ENCODE results near the gene FDXR.
"Not testable (repeated sequence)": the region's sequence is repeated elsewhere in the genome, so short reads cannot be mapped to it uniquely, and the experiment has no call there.

The FDXR gene, protein sequence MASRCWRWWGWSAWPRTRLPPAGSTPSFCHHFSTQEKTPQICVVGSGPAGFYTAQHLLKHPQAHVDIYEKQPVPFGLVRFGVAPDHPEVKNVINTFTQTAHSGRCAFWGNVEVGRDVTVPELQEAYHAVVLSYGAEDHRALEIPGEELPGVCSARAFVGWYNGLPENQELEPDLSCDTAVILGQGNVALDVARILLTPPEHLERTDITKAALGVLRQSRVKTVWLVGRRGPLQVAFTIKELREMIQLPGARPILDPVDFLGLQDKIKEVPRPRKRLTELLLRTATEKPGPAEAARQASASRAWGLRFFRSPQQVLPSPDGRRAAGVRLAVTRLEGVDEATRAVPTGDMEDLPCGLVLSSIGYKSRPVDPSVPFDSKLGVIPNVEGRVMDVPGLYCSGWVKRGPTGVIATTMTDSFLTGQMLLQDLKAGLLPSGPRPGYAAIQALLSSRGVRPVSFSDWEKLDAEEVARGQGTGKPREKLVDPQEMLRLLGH

DNA sequence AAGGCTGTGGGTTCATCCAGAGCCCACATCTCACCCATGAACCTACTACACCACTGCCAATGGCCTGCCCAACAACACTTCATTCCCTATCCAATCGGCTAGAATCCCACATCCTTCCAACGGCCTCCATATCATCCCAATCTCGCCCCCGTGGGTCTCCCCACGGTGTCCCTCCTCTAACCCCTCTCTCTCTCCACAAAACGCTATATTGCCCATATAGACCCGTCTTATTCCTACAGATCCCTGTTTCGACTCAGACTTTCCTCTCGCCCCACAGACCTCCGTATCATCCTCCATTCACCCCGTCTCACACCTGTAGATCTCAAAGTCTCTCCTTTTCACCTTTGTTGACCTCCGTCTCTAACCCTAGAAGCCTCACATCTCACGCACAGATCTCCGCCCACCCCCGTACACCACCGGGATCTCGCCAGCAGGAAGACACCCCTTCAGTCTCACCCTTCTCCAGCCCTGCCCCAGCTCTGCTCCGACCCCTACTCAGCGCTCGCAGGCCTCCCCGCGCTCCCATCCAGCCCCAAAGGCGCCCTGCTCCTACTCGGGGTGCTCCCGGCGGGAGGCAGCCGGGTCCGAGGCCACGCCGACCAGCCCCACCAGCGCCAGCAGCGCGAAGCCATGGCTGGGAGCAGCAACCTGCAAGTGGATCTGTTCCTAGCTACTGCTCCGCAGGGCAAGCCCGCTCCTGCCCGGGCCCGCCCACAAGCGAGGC lies at the start of gene FDXR:
Gene FDXR, minus strand, starts transcription at position 682 of the 724 bp plus-strand sequence. Its CDS starts 50 bp downstream, at position 632.
- DNase-seq (ENCODE audit: low spot score) = no peak

DNA sequence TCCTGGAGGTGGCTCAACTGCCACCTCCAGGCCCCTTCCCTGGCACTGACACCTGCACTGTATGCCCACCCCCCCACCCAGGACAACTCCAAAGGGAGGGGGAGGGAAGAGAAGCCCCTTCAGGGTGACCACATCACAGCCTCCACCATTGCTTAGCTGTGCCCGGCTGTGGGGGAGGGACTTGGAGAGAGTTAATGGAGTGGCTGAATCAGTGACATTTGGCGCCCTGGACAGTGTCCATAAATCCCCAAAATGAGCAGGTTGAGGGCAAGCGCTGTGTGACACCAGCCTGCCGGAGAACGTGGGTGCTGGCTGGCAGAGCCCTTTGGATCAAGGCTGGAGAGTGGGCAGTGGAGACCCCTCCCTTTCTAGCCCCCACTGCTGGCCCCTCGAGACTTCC lies 49.4 kb upstream of the FDXR start:
- DNase-seq (ENCODE audit: low spot score) = no peak

DNA sequence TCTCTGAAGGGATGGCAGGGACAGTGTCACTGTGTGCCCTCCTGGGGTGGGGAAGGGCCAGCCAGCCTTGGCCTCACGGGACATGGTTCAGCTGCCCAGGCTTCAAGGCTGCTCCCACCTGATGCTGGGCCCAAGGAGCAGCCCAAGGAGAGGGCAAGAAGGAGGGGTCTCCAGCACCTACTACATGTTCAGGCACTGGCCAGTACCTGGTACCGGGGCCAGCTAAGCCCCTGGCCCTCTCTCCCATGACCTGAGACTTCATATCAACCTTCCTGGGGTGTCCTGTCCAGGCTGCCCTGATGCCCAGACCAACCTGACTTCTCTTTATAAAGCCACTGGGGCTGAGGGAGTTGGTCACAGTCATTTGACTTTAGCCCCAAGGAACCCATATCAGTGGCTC lies 49.0 kb upstream of the FDXR start:
- DNase-seq (ENCODE audit: low spot score) = no peak

DNA sequence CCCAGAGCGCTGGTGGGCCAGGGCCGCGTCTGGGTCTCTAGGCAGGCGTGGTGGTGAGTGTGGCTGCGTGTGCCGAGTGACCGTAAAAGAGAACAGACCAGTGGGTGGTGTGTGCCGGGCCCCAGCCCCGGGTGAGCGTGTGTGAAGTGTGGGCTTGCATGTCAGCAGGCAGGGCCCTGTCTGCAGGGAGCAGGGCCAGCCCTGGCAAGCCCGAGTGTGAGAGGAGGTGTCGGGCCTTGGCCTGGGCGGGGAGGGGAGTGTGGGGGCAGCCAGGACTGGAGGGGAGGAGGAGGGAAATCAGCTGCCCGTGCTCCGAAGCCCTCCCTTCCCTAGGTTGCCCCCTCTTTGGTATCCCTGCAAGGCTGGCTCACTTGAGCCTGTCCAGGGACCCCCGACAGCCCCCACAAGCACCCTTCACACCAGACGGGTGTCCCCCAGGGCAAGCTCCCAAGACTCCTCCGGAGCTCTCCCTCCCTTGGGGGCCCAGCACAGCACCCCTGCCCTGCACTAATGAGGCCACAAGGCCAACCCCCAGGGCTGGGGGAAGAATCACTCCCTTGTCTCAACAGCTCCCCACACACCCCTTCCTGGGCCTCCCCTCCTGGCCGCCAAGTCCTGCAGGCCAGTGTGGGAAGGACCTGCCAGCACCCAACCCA lies 48.4 kb upstream of the FDXR start:
- no peak for DNase-seq (ENCODE audit: low spot score)

DNA sequence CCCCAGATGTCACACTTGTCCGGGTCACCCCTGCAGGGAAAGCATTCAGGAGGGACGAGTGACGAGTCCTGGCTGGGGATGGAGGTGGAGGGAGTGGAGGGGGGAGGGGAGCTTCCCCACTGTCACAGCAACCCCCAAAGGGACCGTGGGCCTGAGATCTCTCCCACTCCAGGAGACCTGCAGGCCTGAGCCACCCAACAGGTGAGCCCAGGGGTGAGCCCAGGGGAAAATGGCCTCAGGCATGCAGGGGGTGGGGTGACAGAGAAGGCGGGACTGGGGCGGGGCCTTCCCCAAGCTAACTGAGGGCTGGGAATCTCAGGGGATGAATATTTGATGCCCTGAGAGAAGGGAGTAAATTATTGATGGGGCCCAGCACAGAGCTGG lies 47.8 kb upstream of the FDXR start:
- peak; percentile 64 for DNase-seq (ENCODE audit: low spot score)

DNA sequence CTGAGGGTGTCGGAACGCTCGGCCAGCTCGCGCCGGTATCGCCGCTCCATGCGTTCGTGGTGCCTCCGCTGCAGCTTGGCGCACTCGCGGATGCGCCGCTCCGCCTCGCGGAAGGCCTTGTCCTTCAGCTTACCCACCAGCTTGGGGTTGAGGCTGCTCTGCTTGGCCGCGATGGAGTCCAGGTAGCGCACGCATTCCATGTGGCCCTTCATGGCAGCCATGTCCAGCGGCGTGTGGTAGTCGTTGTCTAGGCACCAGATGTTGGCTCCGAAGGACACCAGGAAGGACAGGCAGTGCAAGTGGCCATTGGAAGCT lies 47.5 kb upstream of the FDXR start:
- no peak for DNase-seq (ENCODE audit: low spot score)

DNA sequence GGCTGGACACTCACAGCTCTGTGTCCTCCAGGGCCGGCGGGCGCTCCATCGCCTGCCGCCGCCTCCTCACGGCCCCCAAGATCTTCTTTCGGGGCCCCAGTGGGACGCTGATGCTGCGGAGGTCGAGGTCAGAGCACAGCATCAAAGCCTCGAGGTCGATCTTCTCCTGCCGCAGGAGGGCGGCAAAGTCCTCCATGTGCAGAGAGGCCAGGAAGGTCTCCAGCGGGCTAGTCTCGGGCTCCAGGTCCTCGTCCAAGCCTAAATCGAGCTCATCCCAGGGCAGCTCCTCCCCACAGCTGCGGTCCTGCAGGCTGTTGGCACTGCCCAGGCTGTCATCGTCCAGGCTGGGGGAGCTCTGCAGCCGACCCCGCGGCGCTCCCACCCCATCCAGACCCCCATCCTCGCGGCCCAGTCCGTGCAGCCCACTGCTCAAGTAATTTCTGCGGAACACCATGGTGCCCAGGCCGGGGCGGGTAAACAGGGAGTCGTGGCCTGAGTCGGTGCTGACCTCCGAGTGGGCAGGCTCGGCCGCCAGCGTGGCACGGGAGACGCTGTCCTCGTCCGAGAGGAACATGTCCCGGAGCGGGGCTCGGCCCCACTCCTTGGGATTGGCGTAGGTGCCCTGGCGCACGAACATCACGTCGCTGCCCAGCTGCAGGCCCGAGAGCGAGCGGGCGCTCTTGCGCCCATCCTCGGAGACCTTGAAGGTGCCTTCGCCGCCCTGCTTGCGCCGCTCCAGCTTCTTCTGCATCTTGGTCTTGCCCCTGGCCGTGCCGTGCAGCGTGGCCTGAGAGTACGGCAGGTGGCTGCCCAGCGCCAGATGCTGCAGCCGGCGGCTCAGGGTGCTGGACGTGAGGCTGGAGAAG lies 46.9 kb upstream of the FDXR start:
- peak; percentile 97 for DNase-seq (ENCODE audit: low spot score)

DNA sequence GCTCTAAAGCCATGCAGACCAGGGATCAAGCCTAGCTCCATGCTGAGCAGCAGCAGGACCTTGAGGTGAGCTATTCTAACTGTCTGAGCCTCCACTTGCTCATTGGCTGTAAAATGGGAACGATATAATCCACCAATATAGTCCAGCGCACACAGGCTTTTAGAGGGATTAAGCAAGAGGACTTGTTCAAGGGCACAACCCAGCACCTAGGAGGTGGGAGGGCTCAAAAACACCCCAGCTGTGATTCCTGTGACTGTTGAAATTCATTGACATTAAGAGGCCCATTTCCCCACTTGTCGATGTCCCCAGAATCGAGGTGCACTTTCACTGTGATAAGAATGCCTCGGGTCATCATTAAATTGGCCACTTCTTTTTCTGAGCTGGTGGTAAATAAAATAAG lies 46.1 kb upstream of the FDXR start:
- DNase-seq (ENCODE audit: low spot score) = no peak

DNA sequence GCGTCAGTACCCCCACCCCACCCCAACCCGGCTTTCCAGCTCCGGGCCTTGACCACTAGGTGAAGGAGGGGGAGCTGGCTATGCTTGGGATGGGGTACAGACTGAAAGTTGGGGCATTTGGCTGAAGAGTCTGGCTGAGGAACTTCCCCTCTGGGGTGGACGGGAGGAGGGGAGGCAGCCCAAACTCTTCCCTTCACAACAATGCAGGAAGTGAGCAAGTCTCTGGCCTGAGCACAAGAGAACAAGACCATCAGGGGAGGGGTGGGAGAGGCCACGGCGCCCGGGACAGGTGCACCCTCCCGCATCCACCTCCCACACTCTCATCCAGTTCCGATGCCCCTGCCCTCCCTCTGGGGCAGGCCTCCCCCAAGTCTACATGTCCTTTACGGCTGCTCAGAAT lies 44.6 kb upstream of the FDXR start:
- DNase-seq (ENCODE audit: low spot score) = no peak

DNA sequence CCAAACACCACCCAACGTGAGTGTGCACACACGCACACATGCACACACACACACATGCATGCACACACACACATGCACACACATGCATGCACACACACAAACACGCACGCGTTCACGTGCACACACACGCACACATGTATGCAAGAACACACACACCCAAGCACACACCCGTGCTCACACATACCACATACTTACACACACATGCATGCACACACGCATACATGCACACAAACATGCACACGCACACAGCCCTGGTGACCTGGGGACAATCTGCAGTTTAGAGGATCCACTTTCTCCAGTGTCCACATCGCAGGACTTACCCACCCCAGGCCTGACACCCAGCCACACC lies 44.0 kb upstream of the FDXR start:
- DNase-seq (ENCODE audit: low spot score) = no peak

DNA sequence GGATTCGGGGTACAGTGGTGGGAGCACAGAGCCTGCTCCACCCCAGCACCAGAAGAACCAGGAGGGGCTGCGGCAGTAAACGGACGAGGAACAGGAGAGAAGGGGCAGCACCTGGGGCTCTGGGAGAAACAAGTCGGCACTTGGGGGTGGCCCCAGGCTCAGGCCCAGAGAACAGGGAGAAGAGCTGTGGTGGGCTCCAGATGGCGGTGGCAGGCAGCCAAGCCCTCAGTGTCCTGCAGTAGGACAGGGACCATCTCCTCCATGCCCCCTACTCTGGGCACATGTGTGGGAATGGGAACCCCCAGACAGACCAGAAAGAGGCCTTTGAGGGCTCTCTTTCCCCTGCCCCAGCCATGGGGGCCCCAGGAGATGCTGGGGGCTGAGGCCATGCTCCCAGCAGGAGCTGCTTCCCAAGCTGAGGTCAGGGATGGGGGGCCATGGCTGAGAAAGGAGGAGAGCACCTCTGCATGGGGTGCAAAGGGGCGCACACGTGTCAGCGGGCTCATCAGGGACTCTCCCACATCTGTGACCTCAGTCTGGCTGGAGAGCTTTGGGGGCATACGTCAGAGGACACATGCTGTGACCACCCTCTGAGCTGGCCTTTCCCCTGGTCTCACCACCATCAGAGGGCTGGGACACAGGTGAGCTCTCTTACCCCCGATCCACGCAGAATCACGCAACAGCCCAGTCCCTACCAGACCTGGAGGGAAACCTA lies 43.5 kb upstream of the FDXR start:
- no peak for DNase-seq (ENCODE audit: low spot score)

DNA sequence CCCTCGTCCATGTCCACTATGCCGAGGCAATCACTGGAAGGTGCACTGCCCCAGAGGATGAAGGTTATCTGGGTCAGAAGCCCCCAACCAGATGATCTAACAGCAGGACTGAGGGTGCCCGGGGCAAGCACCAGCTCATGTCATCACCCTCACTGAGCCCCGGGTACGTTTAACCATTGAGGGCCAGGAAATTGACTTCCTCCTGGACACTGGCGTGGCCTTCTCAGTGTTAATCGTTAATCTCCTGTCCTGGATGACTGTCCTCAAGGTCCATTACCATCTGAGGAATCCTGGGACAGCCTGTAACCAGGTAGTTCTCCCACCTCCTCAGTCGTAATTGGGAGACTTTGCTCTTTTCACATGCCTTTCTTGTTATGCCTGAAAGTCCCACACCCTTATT lies 38.6 kb upstream of the FDXR start:
- not testable (repeated sequence) for DNase-seq (ENCODE audit: low spot score)

DNA sequence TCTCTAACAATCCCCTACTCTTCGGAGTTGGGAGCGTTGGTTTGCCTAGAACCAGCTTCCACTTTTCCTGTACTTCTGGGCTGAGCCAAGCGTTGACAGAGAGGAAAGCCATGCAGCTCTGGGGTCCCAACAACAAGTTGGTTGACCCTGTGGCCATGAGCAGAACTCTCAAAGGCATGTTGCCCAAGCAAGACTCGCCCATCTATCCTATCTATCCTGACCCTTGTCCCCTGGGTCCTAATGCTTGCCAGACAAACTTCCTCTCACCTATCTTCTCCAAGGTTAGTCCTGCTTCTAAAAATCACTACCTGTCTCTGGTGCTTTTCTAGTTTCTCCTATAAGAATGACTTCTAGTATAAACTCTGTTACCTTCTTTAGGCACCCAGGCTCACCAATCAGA lies 36.3 kb upstream of the FDXR start:
- DNase-seq (ENCODE audit: low spot score) = not testable (repeated sequence)

DNA sequence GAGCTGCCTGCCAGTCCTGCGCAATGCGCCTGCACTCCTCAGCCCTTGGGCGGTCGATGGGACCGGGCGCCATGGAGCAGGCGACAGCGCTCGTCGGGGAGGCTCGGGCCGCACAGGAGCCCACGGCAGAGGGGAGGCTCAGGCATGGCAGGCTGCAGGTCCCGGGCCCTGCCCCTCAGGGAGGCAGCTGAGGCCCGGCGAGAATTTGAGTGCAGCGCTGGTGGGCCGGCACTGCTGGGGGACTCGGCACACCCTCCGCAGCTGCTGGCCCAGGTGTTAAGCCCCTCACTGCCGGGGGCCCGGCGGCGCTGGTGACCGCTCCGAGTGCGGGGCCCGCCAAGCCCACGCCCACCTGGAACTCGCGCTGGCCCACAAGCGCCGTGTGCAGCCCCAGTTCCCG lies 34.2 kb upstream of the FDXR start:
- no peak for DNase-seq (ENCODE audit: low spot score)

DNA sequence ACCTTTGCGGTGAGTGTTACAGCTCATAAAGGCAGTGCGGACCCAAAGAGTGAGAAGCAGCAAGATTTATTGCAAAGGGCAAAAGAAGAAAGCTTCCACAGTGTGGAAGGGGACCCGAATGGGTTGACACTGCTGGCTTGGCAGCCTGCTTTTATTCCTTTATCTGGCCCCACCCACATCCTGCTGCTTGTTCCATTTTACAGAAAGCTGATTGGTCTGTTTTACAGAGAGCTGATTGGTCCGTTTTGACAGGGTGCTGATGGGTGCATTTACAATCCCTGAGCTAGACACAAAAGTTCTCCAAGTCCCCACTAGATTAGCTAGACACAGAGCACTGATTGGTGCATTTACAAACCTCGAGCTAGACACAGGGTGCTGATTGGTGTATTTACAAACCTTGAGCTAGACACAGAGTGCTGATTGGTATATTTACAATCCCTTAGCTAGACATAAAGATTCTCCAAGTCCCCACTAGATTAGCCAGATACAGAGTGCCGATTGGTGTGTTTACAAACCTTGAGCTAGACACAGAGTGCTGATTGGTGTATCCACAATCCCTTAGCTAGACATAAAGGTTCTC lies 33.5 kb upstream of the FDXR start:
- not testable (repeated sequence) for DNase-seq (ENCODE audit: low spot score)

DNA sequence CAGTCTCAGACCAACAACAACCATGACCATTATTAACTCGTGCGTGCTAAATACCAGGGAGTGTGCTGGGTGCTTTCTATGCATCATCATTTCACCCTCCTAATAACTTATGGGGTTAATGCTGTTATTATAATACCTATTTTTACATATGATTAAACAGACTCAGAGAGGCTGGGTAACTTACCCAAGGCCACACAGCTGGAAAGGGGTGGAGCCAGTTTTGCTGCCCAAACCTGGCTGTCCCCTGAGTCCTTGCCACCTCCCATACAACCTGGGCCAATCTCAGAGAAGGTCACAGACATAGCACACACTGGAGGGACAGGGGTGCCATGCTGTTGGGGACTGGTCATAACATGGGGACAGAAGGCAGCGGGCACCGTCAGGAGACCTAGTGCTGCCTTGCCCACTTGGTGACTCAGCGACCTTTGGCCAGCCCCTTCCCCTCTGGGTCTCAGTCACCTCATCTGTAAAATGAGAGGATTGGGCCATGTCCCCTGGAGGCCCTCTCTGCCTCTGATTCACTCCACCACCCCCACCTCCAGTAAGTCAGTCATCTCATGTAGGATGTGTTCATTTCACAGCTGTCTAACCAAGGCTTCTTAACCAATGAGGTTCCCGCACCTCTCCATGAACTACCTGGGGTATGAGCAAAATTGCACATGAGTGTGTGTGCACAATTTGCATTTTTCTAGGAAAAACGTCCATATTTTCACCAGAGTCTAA lies 32.1 kb upstream of the FDXR start:
- DNase-seq (ENCODE audit: low spot score) = no peak

DNA sequence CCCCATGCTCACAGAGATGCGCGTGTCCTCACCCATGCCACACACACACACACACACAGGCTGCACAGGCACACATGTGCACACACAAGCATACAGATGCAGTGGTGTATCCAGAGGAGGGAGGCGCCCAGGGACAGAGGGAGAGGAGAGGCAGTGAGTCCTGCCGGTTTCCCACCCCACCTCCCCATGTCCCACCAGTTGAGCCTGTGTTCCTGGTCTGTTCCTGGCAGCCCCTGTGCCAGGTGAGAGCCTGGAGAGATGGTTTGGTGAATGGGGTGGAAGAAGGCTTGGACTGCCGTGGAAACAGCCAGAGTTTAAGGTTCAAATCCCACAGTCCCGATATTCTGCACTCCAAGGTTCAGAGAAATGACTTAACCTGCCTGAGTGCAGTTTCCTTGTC lies 30.9 kb upstream of the FDXR start:
- DNase-seq (ENCODE audit: low spot score) = no peak

DNA sequence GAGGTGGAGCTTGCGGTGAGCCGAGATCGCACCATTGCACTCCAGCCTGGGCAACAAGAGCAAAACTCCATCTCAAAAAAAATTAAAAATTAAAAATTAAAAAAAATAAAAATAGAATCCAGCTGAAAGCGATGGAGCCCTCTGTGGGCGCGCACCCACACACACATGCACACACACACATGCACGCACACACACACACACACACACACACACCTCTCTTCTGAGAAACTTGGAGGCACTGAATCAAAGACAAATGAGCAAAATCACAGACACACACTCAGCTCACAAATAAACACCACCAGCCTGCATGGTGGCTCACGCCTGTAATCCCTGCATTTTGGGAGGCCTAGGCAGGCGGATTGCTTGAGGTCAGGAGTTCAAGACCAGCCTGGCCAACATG lies 30.2 kb upstream of the FDXR start:
- no peak for DNase-seq (ENCODE audit: low spot score)

DNA sequence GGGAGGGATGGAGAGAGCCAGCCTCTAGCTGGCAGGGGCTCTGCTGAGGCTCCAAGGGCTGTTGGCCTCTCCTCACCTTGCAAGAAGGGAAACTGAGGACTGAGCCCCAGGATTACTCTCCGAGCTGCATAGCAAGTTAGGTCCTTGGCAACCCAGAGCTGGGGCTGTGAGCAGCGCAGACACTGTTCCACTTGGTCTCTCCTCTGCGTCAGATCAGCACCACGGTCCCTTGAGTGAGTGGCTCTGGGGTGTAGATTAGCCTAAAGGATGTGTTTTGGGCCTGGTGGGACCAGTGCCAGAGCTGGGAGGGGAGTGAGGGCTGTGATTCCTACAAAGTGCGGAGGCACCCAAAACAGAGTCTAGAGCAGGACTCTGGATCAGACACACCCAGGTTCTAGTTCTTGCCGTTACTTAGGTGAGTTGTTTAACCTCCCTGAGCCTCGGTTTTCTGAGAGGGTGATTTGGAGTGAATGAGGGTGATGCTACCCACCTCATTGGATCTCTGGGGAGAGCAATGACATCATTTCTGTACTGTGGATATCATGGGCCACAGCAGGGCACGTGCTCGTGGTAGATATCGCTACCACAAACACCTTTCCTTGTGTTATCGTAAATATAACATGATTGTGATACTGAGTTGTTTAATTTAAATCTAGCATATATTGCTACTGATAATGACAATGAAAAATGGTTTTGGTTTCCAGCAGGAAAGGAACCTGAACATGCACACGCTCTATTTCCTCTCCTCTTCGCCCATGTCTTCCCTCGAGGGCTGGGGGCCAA lies 28.8 kb upstream of the FDXR start:
- no peak for DNase-seq (ENCODE audit: low spot score)

DNA sequence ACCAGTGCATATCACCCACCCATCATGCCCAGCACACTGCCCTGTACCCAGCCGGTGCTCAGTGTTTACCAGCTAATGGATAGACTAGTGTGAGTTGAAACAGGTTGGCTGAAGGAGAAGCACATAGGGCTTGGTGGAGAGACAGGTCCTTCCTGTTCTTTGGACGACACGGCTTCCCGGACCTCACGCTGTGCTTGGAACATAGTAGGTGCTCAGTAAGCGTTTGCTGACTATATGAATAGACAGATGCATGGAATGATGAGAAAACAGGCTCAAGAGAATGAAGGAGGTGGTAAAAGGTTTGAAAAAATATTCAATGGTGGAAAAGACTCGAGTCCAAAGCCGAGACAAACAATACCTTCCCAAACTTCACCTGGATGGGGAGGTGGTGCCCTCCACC lies 27.4 kb upstream of the FDXR start:
- DNase-seq (ENCODE audit: low spot score) = no peak

All from HuH-7 (cell line).